Mesendoderm (in vitro differentiated cells): ENCODE results near the gene EVL.

Experiments
- DNase-seq: peaks from one replicate; pipeline ENCODE4 v3.0.0; 2013
- H2AK5ac ChIP-seq: 2 replicates; pipeline ENCODE4 v1.6.1; 2013; ENCODE audit warnings: low read length, inconsistent platforms
- H2BK120ac ChIP-seq: 2 replicates; pipeline ENCODE4 v1.6.1; 2013; ENCODE audit warnings: low read depth, mild to moderate bottlenecking, low read length, moderate library complexity, mixed read lengths
- H2BK15ac ChIP-seq: replicated peaks from 2 replicates; pipeline ENCODE4 v1.6.1; 2013; ENCODE audit warnings: low read depth, mild to moderate bottlenecking, moderate library complexity
- H2BK5ac ChIP-seq: 2 replicates; pipeline ENCODE4 v1.6.1; 2013; ENCODE audit warnings: low read length, inconsistent platforms
- H3K18ac ChIP-seq: 2 replicates; pipeline ENCODE4 v1.6.1; 2013; ENCODE audit warnings: mild to moderate bottlenecking, low read length, mixed read lengths
- H3K23ac ChIP-seq: one replicate; pipeline ENCODE4 v1.6.1; 2013; ENCODE audit warnings: low read length
- H3K27ac ChIP-seq: 2 replicates; pipeline ENCODE4 v1.5.1; 2013; ENCODE audit warnings: low read depth, mild to moderate bottlenecking, inconsistent platforms, low read length, moderate library complexity
- H3K27me3 ChIP-seq: 2 replicates; pipeline ENCODE4 v1.6.1; 2013; ENCODE audit warnings: low read length, control low read depth, mild to moderate bottlenecking, inconsistent platforms; ENCODE audit not compliant: insufficient read depth, poor library complexity
- H3K36me3 ChIP-seq: 2 replicates; pipeline ENCODE4 v1.6.1; 2013; ENCODE audit warnings: low read length, inconsistent platforms; ENCODE audit not compliant: control insufficient read depth, insufficient read depth
- H3K4ac ChIP-seq: one replicate; pipeline ENCODE4 v1.6.1; 2013; ENCODE audit warnings: low read depth, mild to moderate bottlenecking, low read length, moderate library complexity
- H3K4me1 ChIP-seq: 2 replicates; pipeline ENCODE4 v1.6.1; 2013; ENCODE audit warnings: low read depth, low read length, inconsistent platforms; ENCODE audit not compliant: control insufficient read depth
- H3K4me2 ChIP-seq: 2 replicates; pipeline ENCODE4 v1.6.1; 2013; ENCODE audit warnings: low read length
- H3K4me3 ChIP-seq: 2 replicates; pipeline ENCODE4 v1.5.1; 2013; ENCODE audit warnings: mild to moderate bottlenecking, low read length
- H3K56ac ChIP-seq: one replicate; pipeline ENCODE4 v1.6.1; 2013; ENCODE audit warnings: low read length
- H3K79me1 ChIP-seq: 2 replicates; pipeline ENCODE4 v1.6.1; 2013; ENCODE audit warnings: low read length, inconsistent platforms
- H3K79me2 ChIP-seq: 2 replicates; pipeline ENCODE4 v1.6.1; 2013; ENCODE audit warnings: mild to moderate bottlenecking, low read length; ENCODE audit not compliant: control insufficient read depth, insufficient read depth
- H3K9ac ChIP-seq: 2 replicates; pipeline ENCODE4 v1.6.1; 2013; ENCODE audit warnings: low read length, inconsistent platforms
- H4K5ac ChIP-seq: one replicate; pipeline ENCODE4 v1.6.1; 2013; ENCODE audit warnings: low read length
- H4K8ac ChIP-seq: one replicate; pipeline ENCODE4 v1.6.1; 2013; ENCODE audit warnings: low read depth, mild to moderate bottlenecking, control low read depth, low read length, moderate library complexity
- WGBS: extraction: QIAGEN DNeasy Blood & Tissue Kit; methylation state at CpG from one replicate; pipeline ENCODE4 v1.1.7; 2013; ENCODE audit warnings: low lambda C conversion rate, missing lambda C conversion rate; ENCODE audit not compliant: insufficient coverage; ENCODE audit errors: extremely low coverage; 5-methylcytosine and 5-hydroxymethylcytosine counted together

EVL gene

DNA sequence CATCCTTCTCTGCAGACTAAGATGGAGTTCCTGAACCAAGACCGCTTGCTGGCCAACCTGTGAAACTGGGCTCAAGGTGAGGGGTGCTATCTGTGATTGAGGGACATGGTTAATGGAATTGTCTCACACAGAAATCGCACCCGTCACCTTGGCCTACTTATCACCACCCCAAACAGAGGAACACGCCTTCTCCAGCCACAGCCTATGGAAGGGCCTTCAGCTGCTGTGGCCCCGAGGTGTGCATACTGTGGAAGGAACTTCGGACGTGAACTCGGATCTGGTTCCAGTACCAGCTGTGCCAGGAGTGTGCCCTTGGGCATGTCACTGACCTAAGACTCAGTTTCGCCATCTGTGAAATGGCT lies 44.4 kb downstream of the EVL start:
- Histone ChIP-seq H2BK120ac (no peak overlapping the region), H3K27me3 (no peaks in the 10 kb centered on the region), H2BK15ac (no peak overlapping the region), H4K5ac (no peak overlapping the region), H3K79me2 (no peaks in the 10 kb centered on the region), H3K79me1 (no peaks in the 10 kb centered on the region), H3K23ac (no peak overlapping the region), H3K4me1 (no peaks in the 10 kb centered on the region), H3K36me3 (no peaks in the 10 kb centered on the region), H3K18ac (no peak overlapping the region), H3K9ac (no peak overlapping the region), H3K4me3 (no peak overlapping the region), H3K4me2 (no peak overlapping the region), H3K27ac (no peak overlapping the region), H3K56ac (no peak overlapping the region), H4K8ac (no peak overlapping the region), H2BK5ac (no peak overlapping the region), H3K4ac (no peak overlapping the region), H2AK5ac (no peak overlapping the region)
- no CpG with 5 or more reads among the region's 9 CpGs for WGBS
- no peak for DNase-seq

- DNase-seq: no peak
- no peak overlapping the region for H2BK15ac ChIP-seq
- no peaks in the 10 kb centered on the region for H3K27me3 ChIP-seq
- no peak overlapping the region for H3K27ac ChIP-seq
- no peak overlapping the region for H3K23ac ChIP-seq
- H3K79me2 ChIP-seq: no peaks in the 10 kb centered on the region
- no peak overlapping the region for H4K8ac ChIP-seq
- H3K4me3 ChIP-seq: no peak overlapping the region
- no peak overlapping the region for H2BK120ac ChIP-seq
- no peak overlapping the region for H2AK5ac ChIP-seq
- H2BK5ac ChIP-seq: no peak overlapping the region
- H3K4me2 ChIP-seq: no peak overlapping the region
- H3K18ac ChIP-seq: no peak overlapping the region
- no peak overlapping the region for H3K4ac ChIP-seq
- H3K9ac ChIP-seq: no peak overlapping the region
- H3K4me1 ChIP-seq: no peaks in the 10 kb centered on the region
- no peak overlapping the region for H4K5ac ChIP-seq
- WGBS: no CpG with 5 or more reads among the region's 6 CpGs
- no peaks in the 10 kb centered on the region for H3K36me3 ChIP-seq
- no peaks in the 10 kb centered on the region for H3K79me1 ChIP-seq
- no peak overlapping the region for H3K56ac ChIP-seq
Observed at GRCh38 chr14:100110816-100111215, 45.6 kb downstream of the EVL start.

- Histone ChIP-seq H2AK5ac (no peak overlapping the region), H4K8ac (no peak overlapping the region), H3K56ac (no peak overlapping the region), H3K23ac (no peak overlapping the region), H4K5ac (no peak overlapping the region), H3K18ac (no peak overlapping the region), H3K4me3 (no peak overlapping the region), H2BK5ac (no peak overlapping the region), H3K9ac (no peak overlapping the region), H2BK120ac (no peak overlapping the region), H3K27me3 (no peaks in the 10 kb centered on the region), H3K79me1 (no peaks in the 10 kb centered on the region), H3K27ac (no peak overlapping the region), H3K36me3 (no peaks in the 10 kb centered on the region), H3K4me1 (no peaks in the 10 kb centered on the region), H3K4ac (no peak overlapping the region), H2BK15ac (no peak overlapping the region), H3K79me2 (no peaks in the 10 kb centered on the region), H3K4me2 (no peak overlapping the region)
- DNase-seq: no peak
- WGBS: no CpG with 5 or more reads among the region's 11 CpGs
Observed at GRCh38 chr14:100111931-100112704, 46.9 kb downstream of the EVL start.

DNA sequence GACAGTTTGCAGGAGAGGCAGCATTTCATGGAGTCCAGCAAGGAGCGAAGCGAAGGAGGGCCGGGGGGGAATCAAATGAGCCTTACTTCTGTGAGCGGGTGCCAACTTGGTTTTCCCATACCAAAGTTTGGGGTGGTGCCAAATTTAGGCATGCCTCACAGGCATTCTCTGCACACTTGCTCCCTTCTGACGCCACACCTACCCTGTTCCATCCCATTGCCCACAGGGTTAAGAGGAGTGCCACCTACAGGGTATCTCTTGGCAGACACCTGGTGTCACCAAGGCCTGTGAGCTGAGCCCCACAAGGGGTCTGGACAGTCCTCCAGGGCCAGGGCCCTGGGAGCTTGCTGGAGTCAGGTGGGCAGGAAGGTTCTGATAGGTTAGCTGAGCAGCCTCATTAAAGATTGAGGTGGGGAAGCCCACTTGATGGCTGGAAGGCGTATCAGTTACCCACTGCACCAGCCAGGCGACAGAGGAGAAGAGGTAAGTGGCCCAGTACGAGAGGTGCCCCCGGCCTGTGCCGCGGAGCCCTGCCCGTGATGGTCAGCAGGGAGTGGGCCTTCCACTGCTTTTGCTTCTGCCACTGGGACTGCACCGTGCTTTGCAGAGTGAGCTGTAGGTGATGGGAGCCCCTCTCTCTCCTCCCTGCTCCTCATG lies 49.0 kb downstream of the EVL start:
- no peak overlapping the region for H3K18ac ChIP-seq
- no peak overlapping the region for H2BK120ac ChIP-seq
- no peak overlapping the region for H3K56ac ChIP-seq
- H2AK5ac ChIP-seq: no peak overlapping the region
- no peak for DNase-seq
- no peak overlapping the region for H4K5ac ChIP-seq
- H3K79me2 ChIP-seq: no peaks in the 10 kb centered on the region
- WGBS: no CpG with 5 or more reads among the region's 13 CpGs
- no peaks in the 10 kb centered on the region for H3K27me3 ChIP-seq
- no peak overlapping the region for H3K23ac ChIP-seq
- no peak overlapping the region for H3K4me3 ChIP-seq
- H3K36me3 ChIP-seq: no peaks in the 10 kb centered on the region
- H3K4ac ChIP-seq: no peak overlapping the region
- no peak overlapping the region for H3K27ac ChIP-seq
- no peak overlapping the region for H4K8ac ChIP-seq
- H2BK5ac ChIP-seq: no peak overlapping the region
- no peak overlapping the region for H3K4me2 ChIP-seq
- H3K9ac ChIP-seq: no peak overlapping the region
- no peaks in the 10 kb centered on the region for H3K79me1 ChIP-seq
- no peak overlapping the region for H2BK15ac ChIP-seq
- H3K4me1 ChIP-seq: no peaks in the 10 kb centered on the region

GRCh38 chr14:100115236-100115635 lies 50.0 kb downstream of the EVL start:
- Histone ChIP-seq H3K27me3 (no peaks in the 10 kb centered on the region), H3K27ac (no peak overlapping the region), H3K56ac (no peak overlapping the region), H4K5ac (no peak overlapping the region), H3K4me2 (no peak overlapping the region), H4K8ac (no peak overlapping the region), H3K9ac (no peak overlapping the region), H3K4me3 (no peak overlapping the region), H2AK5ac (no peak overlapping the region), H3K4me1 (no peaks in the 10 kb centered on the region), H3K79me1 (no peaks in the 10 kb centered on the region), H2BK120ac (no peak overlapping the region), H2BK5ac (no peak overlapping the region), H3K36me3 (no peaks in the 10 kb centered on the region), H3K18ac (no peak overlapping the region), H3K23ac (no peak overlapping the region), H2BK15ac (no peak overlapping the region), H3K79me2 (no peaks in the 10 kb centered on the region), H3K4ac (no peak overlapping the region)
- no peak for DNase-seq
- no CpG with 5 or more reads among the region's 6 CpGs for WGBS
